Transverse colon (tissue), 4 donors: ENCODE data around the gene CCR8. TPM values are rescaled to one million over a fixed set of nuclear protein-coding genes. Genes with fewer than 3 reads are reported as not detected.
"Not testable (repeated sequence)": the region's sequence is repeated elsewhere in the genome, so short reads cannot be mapped to it uniquely, and the experiment has no call there.

Source experiments
- DNase-seq: peaks from one replicate; pipeline ENCODE4 v3.0.0-alpha.2; 2019
- H3K27ac ChIP-seq, 4 donors: fragments of 200-600 bp; sonication (generic); 2 replicates each; pipeline ENCODE4 v1.5.1; 2016 to 2018; ENCODE audit warnings: inconsistent platforms in 4 of 4
- H3K27me3 ChIP-seq: fragments of 200-600 bp; sonication (generic); 2 replicates; pipeline ENCODE4 v1.5.1; 2017; ENCODE audit warnings: inconsistent platforms
- H3K36me3 ChIP-seq, 4 donors: fragments of 200-600 bp; sonication (generic); 2 replicates each; pipeline ENCODE4 v1.5.1; 2017 to 2019; ENCODE audit warnings: inconsistent platforms in 4 of 4
- H3K4me1 ChIP-seq, 4 donors: fragments of 200-600 bp; sonication (generic); 2 replicates each; pipeline ENCODE4 v1.5.1; 2017 to 2020; ENCODE audit warnings: inconsistent platforms in 4 of 4
- H3K4me3 ChIP-seq, 4 donors: fragments of 200-600 bp; sonication (generic); 1 replicate in 1 of 4; 2 replicates in 3 of 4; pipeline versions ENCODE4 v1.5.1 to v1.6.1; 2017 to 2019; ENCODE audit warnings: inconsistent platforms in 4 of 4
- H3K9me3 ChIP-seq, 2 donors: fragments of 200-600 bp; sonication (generic); 2 replicates each; pipeline ENCODE4 v1.5.1; 2017 to 2019; ENCODE audit warnings: inconsistent platforms in 2 of 2
- CTCF ChIP-seq, 5 experiments: fragments of 200-600 bp in 3 of 5; fragments of 450-650 bp in 2 of 5; sonication (generic) in 3 of 5; IDR thresholded peaks; 1 replicate in 2 of 5; 2 replicates in 3 of 5; pipeline ENCODE4 v1.5.1; 2016 to 2017; ENCODE audit warnings: antibody characterized with exemption in 5 of 5, inconsistent platforms in 3 of 5, mild to moderate bottlenecking in 2 of 5, moderate library complexity in 1 of 5
- EP300 ChIP-seq: sonication (generic); formaldehyde crosslinking; IDR thresholded peaks from one replicate; pipeline ENCODE4 v1.6.1; 2017; ENCODE audit warnings: antibody characterized with exemption, low read depth
- POLR2A ChIP-seq: fragments of 450-650 bp; IDR thresholded peaks from one replicate; pipeline ENCODE4 v1.6.1; 2016; ENCODE audit warnings: antibody characterized with exemption, mild to moderate bottlenecking, moderate library complexity
- POLR2AphosphoS5 ChIP-seq, 3 donors: sonication (generic); formaldehyde crosslinking; IDR thresholded peaks; one replicate each; pipeline ENCODE4 v1.6.1; 2016; ENCODE audit warnings: antibody characterized with exemption in 3 of 3
- whole genome bisulfite sequencing, 2 donors: methylation state at CpG; one replicate each; pipeline ENCODE4 v1.1.5; 2018; ENCODE audit warnings: low coverage in 1 of 2; 5-methylcytosine and 5-hydroxymethylcytosine counted together
- in situ Hi-C, 4 donors: fragments of 200-750 bp; cut with MboI; loops; one replicate each; pipeline versions ENCODE4 v1.15.0 to v1.15.1; 2017; ENCODE audit warnings: low sequenced_read_pairs in 3 of 4, low pct_ligation_motif_present in 1 of 4, low pct_unique_long_range_greater_than_20kb in 1 of 4
- intact Hi-C: fragments of 100-400 bp; cut with DNase I; formaldehyde crosslinking; loops from one replicate; pipeline ENCODE4 v1.15.1; 2023; ENCODE audit warnings: low total_unique reads
- total RNA-seq, 4 donors: library from RNA; depleted of rRNA; stranded (reverse); fragments of >200 nt; gene quantifications; one replicate each; pipeline ENCODE4 v1.1.0, GENCODE V29; 2016

Gene CCR8
- total RNA-seq, 4 donors from 2014 or later, result not detected

DNA sequence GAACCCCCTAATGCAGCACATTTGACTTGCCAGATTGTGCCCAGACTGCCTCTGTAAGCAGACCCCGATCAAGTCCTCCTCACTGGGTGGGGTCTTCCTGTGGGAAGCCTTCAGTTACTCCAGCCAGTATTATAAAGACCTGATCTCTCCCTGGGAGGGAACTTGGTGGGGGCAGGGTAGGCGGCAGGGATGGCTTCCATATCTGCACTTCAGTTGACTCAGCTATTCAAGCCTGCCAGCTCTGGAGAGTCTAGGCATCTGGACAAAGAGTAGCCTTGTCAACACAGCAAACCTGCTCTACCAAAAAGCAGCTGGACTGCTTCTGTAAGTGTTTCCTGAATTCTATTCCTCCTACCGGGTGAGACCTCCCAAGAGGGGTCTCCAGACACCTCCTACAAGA is 32.7 kb downstream of the CCR8 start:
- no peaks in the 10 kb centered on the region for H3K4me1 ChIP-seq
- DNase-seq, result no peak
- TF ChIP-seq CTCF (IDR thresholded peaks at IDR 0.05) (no peak), POLR2AphosphoS5 (IDR thresholded peaks at IDR 0.05) (no peak), POLR2A (no peak), EP300 (no peak)
- no peaks in the 10 kb centered on the region for H3K27me3 ChIP-seq
- 70% methylated on average over 3 of the region's 3 CpGs; no CpG with 5 or more reads in 1 of the 2 donors for WGBS, 2 donors
- no peaks in the 10 kb centered on the region for H3K9me3 ChIP-seq
- no peak overlapping the region for H3K4me3 ChIP-seq
- in situ Hi-C loops (no loop called here), intact Hi-C loops (no loop called here)
- H3K36me3 ChIP-seq, result no peaks in the 10 kb centered on the region
- no peak overlapping the region for H3K27ac ChIP-seq

DNA sequence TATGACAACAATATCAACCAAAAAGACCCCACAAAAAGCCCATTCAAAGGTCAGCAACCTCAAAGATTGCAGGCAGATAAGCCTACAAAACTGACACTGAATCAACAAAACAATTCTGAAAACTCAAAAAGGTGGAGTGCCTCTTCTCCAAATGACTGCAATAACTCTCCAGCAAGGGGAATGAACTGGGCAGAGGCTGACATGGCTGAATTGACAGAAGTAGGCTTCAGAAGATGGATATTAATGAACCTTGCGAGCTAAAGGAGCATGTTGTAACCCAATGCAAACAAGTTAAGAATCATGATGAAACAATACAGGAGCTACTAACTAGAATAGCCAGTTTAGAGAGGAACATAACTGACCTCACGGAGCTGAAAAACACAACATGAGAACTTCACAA is 33.3 kb downstream of the CCR8 start:
- Histone ChIP-seq H3K27me3 (no peaks in the 10 kb centered on the region), H3K27ac (no peak overlapping the region), H3K36me3 (no peaks in the 10 kb centered on the region), H3K4me3 (no peak overlapping the region), H3K9me3 (no peaks in the 10 kb centered on the region), H3K4me1 (no peaks in the 10 kb centered on the region)
- intact Hi-C loops, result no loop called here
- 91 to 94% methylated on average over 2 of the region's 2 CpGs for WGBS, 2 donors
- in situ Hi-C loops, result no loop called here
- no peak for DNase-seq
- no peak for TF ChIP-seq POLR2A
- no peak for TF ChIP-seq EP300
- no peak for TF ChIP-seq POLR2AphosphoS5 (IDR thresholded peaks at IDR 0.05)
- no peak for TF ChIP-seq CTCF (IDR thresholded peaks at IDR 0.05)

GRCh38 chr3:39370450-39370849 is 40.9 kb downstream of the CCR8 start:
- WGBS, 2 donors, result 81% methylated on average over 4 of the region's 4 CpGs; no CpG with 5 or more reads in 1 of the 2 donors
- intact Hi-C loops, H3K9me3 ChIP-seq, H3K4me1 ChIP-seq, in situ Hi-C loops, H3K4me3 ChIP-seq, H3K36me3 ChIP-seq, DNase-seq, H3K27ac ChIP-seq, H3K27me3 ChIP-seq: not testable (repeated sequence)

DNA sequence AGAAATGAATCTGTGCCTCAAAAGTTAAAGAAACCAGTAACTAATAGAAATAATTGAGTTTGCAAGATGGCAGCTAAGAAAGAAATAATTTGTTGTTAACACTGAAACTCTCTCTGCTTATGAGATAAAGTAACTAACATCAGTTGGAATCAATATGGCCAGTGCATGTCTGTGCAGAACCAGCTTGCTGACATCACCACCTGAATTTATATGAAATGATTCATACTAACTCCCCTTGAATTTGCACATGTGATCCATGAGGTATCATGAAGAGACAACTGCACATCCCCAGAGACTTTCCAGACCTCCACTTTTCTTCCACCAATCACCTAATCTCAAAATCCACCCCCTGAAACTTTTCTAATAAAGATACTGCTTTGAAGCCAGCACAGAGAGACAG is 43.3 kb downstream of the CCR8 start:
- intact Hi-C loops, result no loop called here
- no peaks in the 10 kb centered on the region for H3K36me3 ChIP-seq
- H3K4me3 ChIP-seq, result no peak overlapping the region
- no peaks in the 10 kb centered on the region for H3K9me3 ChIP-seq
- H3K27ac ChIP-seq, result no peak overlapping the region
- in situ Hi-C loops, result no loop called here
- H3K4me1 ChIP-seq, result peaks cover 0 to 3% (median 0%) of the 10 kb centered on the region in 4 donors
- H3K27me3 ChIP-seq, result no peaks in the 10 kb centered on the region
- TF ChIP-seq POLR2AphosphoS5 (IDR thresholded peaks at IDR 0.05) (no peak), POLR2A (no peak), EP300 (no peak), CTCF (IDR thresholded peaks at IDR 0.05) (no peak)
- no peak for DNase-seq

- Histone ChIP-seq H3K9me3 (no peaks in the 10 kb centered on the region), H3K36me3 (no peaks in the 10 kb centered on the region), H3K4me1 (peaks cover 0 to 8% (median 0%) of the 10 kb centered on the region in 4 donors), H3K27me3 (no peaks in the 10 kb centered on the region), H3K4me3 (no peak overlapping the region), H3K27ac (no peak overlapping the region)
- TF ChIP-seq EP300 (no peak), CTCF (IDR thresholded peaks at IDR 0.05) (no peak), POLR2A (no peak)
- intact Hi-C loops, result no loop called here
- in situ Hi-C loops, result loop anchor here (25.0 kb wide), 2 partner anchors 165 to 190 kb away; partner anchors contain the start of gene XIRP1 (in 3 of the 4)
- no peak for DNase-seq
- 60 to 67% methylated on average over 4 to 5 of the region's 5 CpGs for WGBS, 2 donors
Measured at GRCh38 chr3:39376959-39377634, 47.6 kb downstream of the CCR8 start.
